Effector memory CD8-positive, alpha-beta T cell (primary cell): ENCODE results near the gene CACNA2D1.

ENCODE experiments used
- ATAC-seq: fragments of 150-1000 bp; cut with Tn5 transposase; replicated peaks from 2 replicates; pipeline ENCODE4 v1.10.0; 2021; ENCODE audit warnings: mild to moderate bottlenecking, moderate library complexity
- DNase-seq, 3 experiments: peaks; one replicate each; pipeline ENCODE4 v3.0.0; 2021
- H3K27ac Mint-ChIP-seq, 2 donors: one replicate each; pipeline ENCODE4 v1.8.0; 2022; ENCODE audit warnings: mild to moderate bottlenecking in 2 of 2, mixed read lengths in 2 of 2, moderate library complexity in 2 of 2
- H3K27me3 Mint-ChIP-seq, 2 donors: one replicate each; pipeline ENCODE4 v1.8.0; 2022; ENCODE audit warnings: mixed read lengths in 2 of 2
- H3K36me3 Mint-ChIP-seq: one replicate; pipeline ENCODE4 v1.8.0; 2022; ENCODE audit warnings: mild to moderate bottlenecking, moderate library complexity, mixed read lengths; ENCODE audit not compliant: insufficient read depth
- H3K4me1 Mint-ChIP-seq, 2 donors: one replicate each; pipeline ENCODE4 v1.8.0; 2022; ENCODE audit warnings: low read depth in 2 of 2, mixed read lengths in 2 of 2
- H3K4me3 Mint-ChIP-seq, 2 donors: one replicate each; pipeline ENCODE4 v1.8.0; 2022; ENCODE audit warnings: mild to moderate bottlenecking in 2 of 2, mixed read lengths in 2 of 2, moderate library complexity in 2 of 2
- H3K9me3 Mint-ChIP-seq, 2 donors: one replicate each; pipeline ENCODE4 v1.8.0; 2022; ENCODE audit warnings: mixed read lengths in 2 of 2

Gene CACNA2D1

GRCh38 chr7:82128546-82128945 lies 315.0 kb downstream of the CACNA2D1 start:
- DNase-seq (no peak), ATAC-seq (no peak)
- Mint-ChIP-seq H3K27ac (no peak overlapping the region), H3K27me3 (no peaks in the 10 kb centered on the region), H3K4me3 (no peak overlapping the region), H3K9me3 (peaks cover 0 to 6% of the 10 kb centered on the region in 2 donors), H3K4me1 (no peaks in the 10 kb centered on the region), H3K36me3 (no peaks in the 10 kb centered on the region)

- no peak for ATAC-seq
- no peak for DNase-seq
- H3K27ac Mint-ChIP-seq, result no peak overlapping the region
- no peak overlapping the region for H3K4me3 Mint-ChIP-seq
- no peaks in the 10 kb centered on the region for H3K4me1 Mint-ChIP-seq
- H3K27me3 Mint-ChIP-seq, result no peaks in the 10 kb centered on the region
- peaks cover 0 to 2% of the 10 kb centered on the region in 2 donors for H3K9me3 Mint-ChIP-seq
- H3K36me3 Mint-ChIP-seq, result no peaks in the 10 kb centered on the region
Observed at GRCh38 chr7:82126576-82126975, 317.0 kb downstream of the CACNA2D1 start.

- DNase-seq (no peak), ATAC-seq (no peak)
- Mint-ChIP-seq H3K27me3 (no peaks in the 10 kb centered on the region), H3K36me3 (no peaks in the 10 kb centered on the region), H3K27ac (no peak overlapping the region), H3K4me3 (no peak overlapping the region), H3K4me1 (no peaks in the 10 kb centered on the region), H3K9me3 (peaks cover 0 to 2% of the 10 kb centered on the region in 2 donors)
Observed at GRCh38 chr7:82124445-82124844, 319.1 kb downstream of the CACNA2D1 start.

- Mint-ChIP-seq H3K36me3 (no peaks in the 10 kb centered on the region), H3K27ac (no peak overlapping the region), H3K27me3 (no peaks in the 10 kb centered on the region), H3K9me3 (peaks cover 0 to 2% of the 10 kb centered on the region in 2 donors), H3K4me3 (no peak overlapping the region), H3K4me1 (no peaks in the 10 kb centered on the region)
- ATAC-seq (no peak), DNase-seq (no peak)
Observed at GRCh38 chr7:82122275-82122674, 321.3 kb downstream of the CACNA2D1 start.

GRCh38 chr7:82114237-82114636 lies 329.3 kb downstream of the CACNA2D1 start:
- H3K4me3 Mint-ChIP-seq, result no peak overlapping the region
- H3K36me3 Mint-ChIP-seq, result no peaks in the 10 kb centered on the region
- H3K9me3 Mint-ChIP-seq, result peaks cover 0 to 2% of the 10 kb centered on the region in 2 donors
- no peaks in the 10 kb centered on the region for H3K27me3 Mint-ChIP-seq
- ATAC-seq, result no peak
- no peaks in the 10 kb centered on the region for H3K4me1 Mint-ChIP-seq
- DNase-seq, result no peak
- no peak overlapping the region for H3K27ac Mint-ChIP-seq

- no peaks in the 10 kb centered on the region for H3K36me3 Mint-ChIP-seq
- H3K27me3 Mint-ChIP-seq, result no peaks in the 10 kb centered on the region
- H3K4me1 Mint-ChIP-seq, result no peaks in the 10 kb centered on the region
- ATAC-seq (no peak), DNase-seq (no peak)
- H3K9me3 Mint-ChIP-seq, result peaks cover 0 to 2% of the 10 kb centered on the region in 2 donors
- no peak overlapping the region for H3K4me3 Mint-ChIP-seq
- no peak overlapping the region for H3K27ac Mint-ChIP-seq
Observed at GRCh38 chr7:82110146-82110840, 333.3 kb downstream of the CACNA2D1 start.

GRCh38 chr7:82109288-82109687 lies 334.3 kb downstream of the CACNA2D1 start:
- H3K36me3 Mint-ChIP-seq, result no peaks in the 10 kb centered on the region
- H3K9me3 Mint-ChIP-seq, result peaks cover 0 to 2% of the 10 kb centered on the region in 2 donors
- DNase-seq (no peak), ATAC-seq (no peak)
- no peak overlapping the region for H3K27ac Mint-ChIP-seq
- no peak overlapping the region for H3K4me3 Mint-ChIP-seq
- no peaks in the 10 kb centered on the region for H3K4me1 Mint-ChIP-seq
- H3K27me3 Mint-ChIP-seq, result no peaks in the 10 kb centered on the region

GRCh38 chr7:82106201-82106600 lies 337.4 kb downstream of the CACNA2D1 start:
- H3K27me3 Mint-ChIP-seq, result no peaks in the 10 kb centered on the region
- H3K36me3 Mint-ChIP-seq, result no peaks in the 10 kb centered on the region
- DNase-seq (no peak), ATAC-seq (no peak)
- H3K27ac Mint-ChIP-seq, result no peak overlapping the region
- H3K9me3 Mint-ChIP-seq, result peaks cover 0 to 2% of the 10 kb centered on the region in 2 donors
- H3K4me1 Mint-ChIP-seq, result no peaks in the 10 kb centered on the region
- H3K4me3 Mint-ChIP-seq, result no peak overlapping the region

- ATAC-seq (no peak), DNase-seq (no peak)
- no peak overlapping the region for H3K4me3 Mint-ChIP-seq
- no peaks in the 10 kb centered on the region for H3K36me3 Mint-ChIP-seq
- H3K27me3 Mint-ChIP-seq, result no peaks in the 10 kb centered on the region
- H3K9me3 Mint-ChIP-seq, result peaks cover 0 to 2% of the 10 kb centered on the region in 2 donors
- H3K4me1 Mint-ChIP-seq, result no peaks in the 10 kb centered on the region
- no peak overlapping the region for H3K27ac Mint-ChIP-seq
Observed at GRCh38 chr7:82105463-82105862, 338.1 kb downstream of the CACNA2D1 start.

- no peaks in the 10 kb centered on the region for H3K36me3 Mint-ChIP-seq
- no peaks in the 10 kb centered on the region for H3K27me3 Mint-ChIP-seq
Observed at GRCh38 chr7:82098414-82098813, 345.2 kb downstream of the CACNA2D1 start.

GRCh38 chr7:82091126-82091684 lies 352.4 kb downstream of the CACNA2D1 start:
- no peak overlapping the region for H3K4me3 Mint-ChIP-seq
- peaks cover 0 to 4% of the 10 kb centered on the region in 2 donors for H3K9me3 Mint-ChIP-seq
- no peaks in the 10 kb centered on the region for H3K4me1 Mint-ChIP-seq
- H3K27me3 Mint-ChIP-seq, result no peaks in the 10 kb centered on the region
- H3K36me3 Mint-ChIP-seq, result no peaks in the 10 kb centered on the region
- no peak overlapping the region for H3K27ac Mint-ChIP-seq
- no peak for ATAC-seq
- no peak for DNase-seq

More at GRCh38 chr7:82098414-82098813, 345.2 kb downstream of the CACNA2D1 start:
- ATAC-seq, result no peak
- DNase-seq, result no peak
- Mint-ChIP-seq H3K4me3 (no peak overlapping the region), H3K27ac (no peak overlapping the region), H3K9me3 (peaks cover 0 to 7% of the 10 kb centered on the region in 2 donors), H3K4me1 (no peaks in the 10 kb centered on the region)

- no peak overlapping the region for H3K27ac Mint-ChIP-seq
- H3K4me1 Mint-ChIP-seq, result no peaks in the 10 kb centered on the region
- H3K9me3 Mint-ChIP-seq, result peaks cover 0 to 6% of the 10 kb centered on the region in 2 donors
- DNase-seq, result no peak
- no peak for ATAC-seq
- no peaks in the 10 kb centered on the region for H3K27me3 Mint-ChIP-seq
- no peak overlapping the region for H3K4me3 Mint-ChIP-seq
- H3K36me3 Mint-ChIP-seq, result no peaks in the 10 kb centered on the region
Observed at GRCh38 chr7:82087099-82087498, 356.5 kb downstream of the CACNA2D1 start.

- DNase-seq (no peak), ATAC-seq (no peak)
- no peaks in the 10 kb centered on the region for H3K27me3 Mint-ChIP-seq
- no peaks in the 10 kb centered on the region for H3K4me1 Mint-ChIP-seq
- H3K9me3 Mint-ChIP-seq, result peaks cover 0 to 8% of the 10 kb centered on the region in 2 donors
- H3K27ac Mint-ChIP-seq, result no peak overlapping the region
- no peak overlapping the region for H3K4me3 Mint-ChIP-seq
- no peaks in the 10 kb centered on the region for H3K36me3 Mint-ChIP-seq
Observed at GRCh38 chr7:82085116-82085515, 358.5 kb downstream of the CACNA2D1 start.

GRCh38 chr7:82081644-82082224 lies 361.8 kb downstream of the CACNA2D1 start:
- DNase-seq (no peak), ATAC-seq (no peak)
- Mint-ChIP-seq H3K4me1 (no peaks in the 10 kb centered on the region), H3K36me3 (no peaks in the 10 kb centered on the region), H3K27ac (no peak overlapping the region), H3K9me3 (peaks cover 0 to 5% of the 10 kb centered on the region in 2 donors), H3K27me3 (no peaks in the 10 kb centered on the region), H3K4me3 (no peak overlapping the region)
